NCI-H2107 (cell line): ENCODE measurements around the gene NDUFA8.

Source experiments
- DNase-seq: peaks from one replicate; lab custom pipeline; 2025; lab: John Stamatoyannopoulos, UW

The NDUFA8 gene

DNA sequence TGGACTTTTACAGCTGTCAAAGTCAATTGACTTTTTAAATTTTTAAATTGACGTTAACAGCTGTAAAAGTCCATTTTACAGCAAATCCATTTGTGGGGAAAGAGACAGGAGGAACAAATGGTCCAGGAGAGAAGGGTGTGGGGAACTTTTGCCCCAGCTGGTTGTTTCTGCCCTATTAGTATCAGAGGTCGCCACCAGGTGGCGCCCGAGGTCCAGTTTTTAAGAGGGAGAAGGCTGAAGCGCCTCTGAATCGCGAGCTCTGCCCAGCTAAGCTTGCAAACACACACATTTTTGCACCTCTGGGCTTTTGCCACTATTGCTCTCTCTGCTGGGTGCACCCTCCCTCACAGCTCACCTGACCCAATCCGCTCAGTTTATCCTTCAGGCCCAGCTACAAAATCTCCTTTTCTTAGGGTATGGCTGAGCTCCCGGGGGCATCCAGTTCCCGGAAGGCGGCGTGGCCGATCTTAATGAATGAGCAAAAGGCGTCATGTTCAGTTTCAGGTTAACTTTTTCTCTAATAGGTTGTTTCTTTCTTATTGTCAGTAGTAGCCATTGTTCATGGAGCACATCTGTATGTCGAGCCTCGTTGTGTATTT lies 60.2 kb downstream of the NDUFA8 start:
- peak; percentile 54 for DNase-seq

DNA sequence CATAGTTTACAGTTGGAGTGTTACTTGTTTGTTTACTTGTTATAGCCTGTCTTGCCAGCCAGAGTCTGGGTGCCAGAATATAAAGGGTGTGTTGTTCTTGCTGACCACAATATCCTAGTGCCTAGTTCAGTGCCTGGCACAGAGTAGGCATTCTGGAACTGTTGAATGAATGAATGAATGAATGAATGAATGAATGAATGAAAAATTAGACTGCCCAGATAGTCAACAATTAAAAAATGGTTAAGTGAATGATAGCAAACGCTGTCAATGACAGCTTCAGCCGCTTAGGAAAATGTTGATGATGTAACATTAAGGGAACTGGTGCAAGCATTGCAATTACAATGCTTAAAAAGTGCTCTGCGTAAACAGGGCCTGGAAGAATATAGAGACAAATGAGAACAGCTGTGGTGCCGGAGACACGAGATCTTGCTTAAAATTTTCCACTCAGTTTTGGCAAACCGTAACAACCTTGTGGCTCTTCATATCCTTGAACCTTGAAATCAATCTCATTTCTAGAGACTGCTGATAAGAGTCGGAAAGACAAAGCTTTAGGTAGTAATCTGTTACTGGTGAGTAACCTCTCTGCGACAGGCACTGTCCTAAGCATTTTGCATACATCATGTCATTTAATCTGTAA lies 61.8 kb downstream of the NDUFA8 start:
- no peak for DNase-seq

DNA sequence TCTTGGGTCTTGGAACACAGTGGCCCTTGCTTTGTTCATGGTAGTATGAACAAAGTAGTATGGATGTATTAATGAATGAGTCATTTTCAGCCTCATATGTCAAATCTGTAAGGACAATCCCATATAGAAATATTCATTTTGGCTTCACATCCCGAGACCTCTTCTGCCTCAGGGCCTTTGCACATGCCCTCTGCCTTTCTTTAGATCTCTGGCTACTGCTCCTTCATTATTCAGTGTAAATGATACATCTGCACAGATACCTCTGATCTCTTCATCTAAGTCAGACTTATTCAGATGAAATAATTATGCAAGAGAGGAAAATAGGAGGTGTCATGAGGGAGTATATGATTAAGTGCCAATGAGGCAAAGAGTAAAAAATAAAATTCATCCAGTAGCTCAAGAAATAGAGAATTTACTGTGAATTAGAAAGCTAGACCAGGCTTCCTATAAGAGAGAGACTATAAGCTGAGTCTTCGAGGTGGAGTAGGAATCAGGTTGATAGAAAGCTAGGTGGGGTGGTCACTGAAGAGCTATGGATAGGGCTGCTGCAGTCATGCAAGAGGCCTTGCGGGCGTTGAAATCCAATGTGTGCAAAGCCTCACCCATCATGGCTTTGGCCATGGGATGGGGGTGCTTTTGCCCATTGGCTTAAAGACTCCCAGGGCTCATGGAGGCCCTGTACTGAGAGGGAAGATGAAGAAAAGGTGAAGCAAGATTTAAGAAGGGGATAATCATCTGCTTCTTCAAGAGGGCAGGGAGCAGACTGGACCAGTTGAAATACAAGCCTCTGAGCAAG lies 62.8 kb downstream of the NDUFA8 start:
- no peak for DNase-seq

DNA sequence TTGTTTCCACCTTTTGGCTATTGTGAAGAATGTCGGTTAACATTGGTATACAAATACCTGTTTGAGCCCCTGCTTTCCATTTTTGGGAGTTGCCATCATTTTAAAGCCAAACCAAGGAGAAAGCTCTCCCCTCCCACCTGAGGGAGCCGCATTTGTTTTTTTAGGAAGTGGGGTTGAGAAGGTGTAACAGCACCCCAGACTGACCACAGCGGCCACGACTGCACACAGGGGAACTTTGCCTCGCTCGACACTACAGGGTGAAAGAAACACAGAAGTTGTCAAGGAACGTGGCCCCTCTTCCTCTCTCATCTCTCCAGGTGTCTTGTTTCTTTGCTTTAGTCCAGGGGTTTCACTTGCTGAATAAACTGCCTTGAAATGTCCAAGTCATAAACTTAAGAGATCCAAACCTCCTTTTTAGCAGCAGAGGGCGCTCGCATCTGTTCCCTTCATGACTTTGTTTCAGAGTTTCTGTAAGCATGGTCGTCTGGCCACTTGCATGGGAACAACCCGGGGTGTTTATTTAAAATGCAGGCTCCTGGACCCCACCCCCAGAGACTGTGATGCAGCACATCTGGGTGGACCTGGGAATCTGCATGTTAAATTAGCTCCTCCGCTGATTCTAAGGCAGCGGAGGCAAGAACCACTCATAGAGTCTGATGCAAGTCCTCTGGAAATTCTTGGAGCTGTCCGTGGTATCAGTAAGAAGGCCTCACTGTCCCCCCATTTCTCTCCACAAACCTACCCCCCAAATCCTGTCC lies 64.4 kb downstream of the NDUFA8 start:
- peak; percentile 10 for DNase-seq
